GM19468 (cell line): ENCODE data around the gene C2CD2.
"Not testable (repeated sequence)": the region's sequence is repeated elsewhere in the genome, so short reads cannot be mapped to it uniquely, and the experiment has no call there.

Experiments
- ATAC-seq: cut with Tn5 transposase; IDR thresholded peaks from one replicate; pipeline ENCODE4 v1.9.1; 2021; ENCODE audit warnings: mild to moderate bottlenecking, moderate library complexity, moderate number of reproducible peaks; ENCODE audit not compliant: unreplicated experiment; ENCODE audit errors: extremely low read depth

C2CD2 gene

GRCh38 chr21:41959697-41960096 lies 5.9 kb upstream of the C2CD2 start:
- not testable (repeated sequence) for ATAC-seq

- no peak for ATAC-seq
These were observed 5.2 kb upstream of the C2CD2 start for GRCh38 chr21:41958886-41959563.

- ATAC-seq: no peak
These were observed 4.4 kb upstream of the C2CD2 start for GRCh38 chr21:41957991-41958766.

DNA sequence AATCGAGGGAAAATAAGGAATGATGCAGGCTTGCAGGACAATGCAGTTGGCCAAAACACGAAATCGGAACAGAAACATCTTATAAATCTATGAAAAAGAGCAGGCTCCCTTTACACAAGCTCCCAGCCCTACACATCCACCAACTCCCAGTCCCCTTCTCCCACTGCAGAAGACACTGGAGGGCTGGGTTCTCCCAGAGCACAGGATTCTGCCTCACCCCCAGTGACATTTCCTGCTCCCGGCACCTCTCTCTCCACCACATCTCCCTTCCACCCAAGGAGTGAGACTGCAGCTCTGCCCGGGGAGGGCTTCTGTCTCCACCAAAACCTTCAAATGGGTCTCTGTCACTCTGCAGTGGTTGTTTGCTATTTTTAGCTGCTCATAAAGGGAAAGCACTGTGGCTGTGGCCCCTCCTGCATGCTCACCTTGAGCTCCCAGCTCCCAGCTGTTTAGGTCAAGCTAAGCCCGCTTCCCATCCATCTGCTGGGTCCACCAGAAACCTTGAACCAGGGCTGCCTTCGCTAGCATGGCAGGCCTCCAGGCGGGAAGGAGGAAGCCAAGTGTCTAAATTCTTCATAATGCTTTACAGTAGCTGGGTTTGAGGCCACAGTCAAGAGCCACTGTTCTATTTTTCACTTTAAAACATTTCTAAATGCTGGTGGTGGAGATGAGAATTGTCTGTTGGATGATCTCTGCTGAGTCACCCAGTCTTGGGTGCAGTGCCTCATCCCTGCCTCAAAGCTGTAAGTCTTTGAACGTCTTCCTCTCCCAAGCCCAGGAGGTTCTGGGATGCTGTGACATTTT lies 3.3 kb upstream of the C2CD2 start:
- ATAC-seq: no peak

GRCh38 chr21:41955516-41955915 lies 1.7 kb upstream of the C2CD2 start:
- no peak for ATAC-seq

DNA sequence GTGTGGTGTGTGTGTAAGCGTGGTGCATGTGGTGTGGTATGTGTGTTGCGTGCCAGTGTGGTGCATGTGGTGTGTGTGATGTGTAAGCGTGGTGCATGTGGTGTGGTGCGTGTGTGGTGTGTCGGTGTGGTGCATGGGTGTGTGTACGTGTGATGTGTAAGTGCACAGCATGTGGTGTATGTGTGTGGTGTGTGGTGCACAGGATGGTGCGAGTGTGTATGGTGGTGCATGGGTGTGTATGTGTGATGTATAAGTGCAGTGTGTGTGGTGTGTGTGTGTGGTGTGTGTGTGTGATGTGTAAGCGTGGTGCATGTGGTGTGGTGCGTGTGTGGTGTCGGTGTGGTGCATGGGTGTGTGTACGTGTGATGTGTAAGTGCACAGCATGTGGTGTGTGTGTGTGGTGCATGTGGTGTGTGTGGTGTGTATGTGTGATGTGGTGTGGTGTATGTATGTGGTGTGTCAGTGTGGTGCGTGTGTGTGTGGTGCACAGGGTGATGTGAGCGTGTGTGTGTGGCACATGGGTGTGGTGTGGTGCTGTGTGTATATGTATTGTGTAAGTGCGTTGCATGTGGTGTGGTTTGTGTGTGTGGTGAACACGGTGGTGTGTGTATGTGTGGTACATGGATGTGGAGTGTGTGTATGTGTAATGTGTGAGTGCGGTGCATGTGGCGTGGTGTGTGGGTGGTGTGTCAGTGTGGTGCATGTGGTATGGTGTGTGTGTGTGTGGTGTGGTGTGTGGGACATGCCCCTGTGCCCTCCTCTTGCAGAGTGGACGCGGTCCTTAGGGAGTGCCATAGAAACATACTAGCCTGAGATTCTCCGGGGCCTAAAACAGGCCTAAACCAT lies 1.1 kb upstream of the C2CD2 start:
- ATAC-seq: no peak

DNA sequence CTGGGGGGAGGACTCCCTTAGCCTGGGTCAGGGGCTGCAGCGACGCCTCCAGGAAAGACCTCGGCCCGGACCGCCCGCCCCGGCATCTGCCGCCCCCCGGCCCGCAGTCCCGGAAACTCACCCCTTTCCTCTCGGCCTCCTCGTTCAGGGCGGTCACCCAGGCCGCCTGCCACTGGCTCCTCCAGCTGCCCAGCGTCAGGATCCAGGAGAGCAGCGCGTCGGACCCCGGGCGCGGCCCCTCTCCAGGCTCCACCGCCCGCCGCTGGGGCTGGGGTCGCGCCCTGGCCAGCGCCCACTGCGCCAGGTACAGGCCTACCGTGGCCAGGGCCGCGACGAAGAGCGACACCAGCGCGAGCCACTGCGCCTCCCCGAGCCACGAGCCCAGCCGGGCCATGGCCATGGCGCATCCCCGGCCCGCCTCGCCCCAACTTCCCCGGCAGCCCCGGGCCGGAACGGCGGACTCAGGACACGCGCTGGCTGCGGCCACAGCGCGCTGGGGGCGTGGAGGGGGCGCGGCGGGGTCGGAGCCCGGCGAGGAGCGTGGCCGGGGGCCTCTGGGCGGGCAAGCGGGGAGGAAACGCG lies 478 bp downstream of the C2CD2 start:
- ATAC-seq: no peak

DNA sequence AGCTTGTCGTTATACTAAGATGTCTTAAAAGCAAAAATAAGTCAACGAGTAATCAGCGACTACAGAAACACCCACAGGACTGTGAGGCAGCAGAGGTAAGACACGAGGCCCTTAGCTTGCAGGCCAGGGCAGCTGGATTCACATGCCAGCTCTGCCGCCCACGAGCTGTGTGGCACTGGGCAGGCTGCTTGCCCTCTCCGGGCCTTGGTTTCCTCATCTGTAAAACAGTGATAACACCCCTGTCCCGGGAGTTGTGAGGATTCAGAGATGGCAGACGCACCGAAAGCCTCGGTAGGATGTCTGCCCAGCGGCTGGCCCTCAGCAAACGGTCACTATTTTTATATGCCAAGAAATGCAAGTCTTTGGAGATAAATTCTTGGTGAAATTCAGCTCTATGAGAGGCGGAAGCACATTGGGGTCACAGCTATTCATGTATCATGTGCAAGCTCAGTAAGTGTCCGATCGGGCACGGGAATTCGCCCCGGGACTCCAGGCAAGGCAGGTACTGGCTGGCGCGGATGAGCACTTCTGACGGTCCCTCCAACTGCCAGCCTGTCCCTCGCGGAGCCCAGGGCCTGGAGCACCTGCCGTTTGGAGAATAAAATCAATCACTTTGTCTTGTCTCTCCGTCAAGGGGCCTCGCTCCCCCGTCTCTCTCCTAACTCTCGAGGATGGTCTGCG lies 1.1 kb downstream of the C2CD2 start:
- ATAC-seq: no peak

- ATAC-seq: no peak
These were observed 1.8 kb downstream of the C2CD2 start for GRCh38 chr21:41951876-41952567.

DNA sequence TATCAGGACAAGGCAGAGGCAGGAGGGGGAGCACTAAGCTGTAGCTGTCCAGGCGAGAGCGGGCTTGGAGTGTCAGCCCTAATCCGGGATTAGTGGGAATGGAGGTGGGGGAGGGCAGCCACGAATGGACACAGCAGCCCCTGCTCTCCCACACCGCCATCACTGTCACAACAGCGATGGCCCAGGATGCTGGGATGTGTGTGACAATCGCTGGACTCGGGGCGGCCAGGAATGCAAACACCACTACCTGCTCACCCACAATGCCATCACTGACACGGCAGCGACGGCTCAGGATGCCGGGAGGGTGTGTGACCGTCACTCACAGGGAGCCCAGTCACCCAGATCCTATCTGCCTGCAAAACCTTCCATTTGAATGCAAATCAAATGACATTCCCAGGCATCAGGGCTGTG lies 2.9 kb downstream of the C2CD2 start:
- ATAC-seq: no peak

DNA sequence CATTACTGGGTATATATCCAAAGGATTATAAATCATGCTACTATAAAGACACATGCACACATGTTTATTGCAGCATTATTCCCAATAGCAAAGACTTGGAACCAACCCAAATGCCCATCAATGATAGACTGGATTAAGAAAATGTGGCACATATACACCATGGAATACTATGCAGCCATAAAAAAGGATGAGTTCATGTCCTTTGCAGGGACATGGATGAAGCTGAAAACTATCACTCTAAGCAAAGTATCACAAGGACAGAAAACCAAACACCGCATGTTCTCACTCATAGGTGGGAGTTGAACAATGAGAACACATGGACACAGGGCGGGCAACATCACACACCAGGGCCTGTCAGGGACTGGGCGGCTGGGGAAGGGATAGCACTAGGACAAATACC lies 4.2 kb downstream of the C2CD2 start:
- ATAC-seq: not testable (repeated sequence)

DNA sequence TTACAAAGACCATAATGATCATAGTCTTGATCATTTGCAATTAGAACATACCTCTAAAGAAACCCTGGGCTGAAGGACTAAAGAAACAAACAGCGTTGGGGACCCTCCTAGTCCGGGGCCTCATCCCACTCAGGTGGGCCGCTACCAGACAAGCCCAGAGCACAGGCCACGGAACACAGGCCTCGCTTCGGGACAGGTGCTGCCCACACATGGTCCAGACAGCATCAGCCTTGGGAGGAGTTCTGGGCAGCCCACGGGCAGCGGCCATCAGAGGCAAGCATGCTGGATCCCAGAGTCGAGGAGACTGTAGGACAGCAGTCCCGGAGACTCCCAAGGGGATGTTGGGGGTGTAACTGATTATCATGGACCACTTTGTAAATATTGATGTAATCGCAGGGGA lies 4.9 kb downstream of the C2CD2 start:
- ATAC-seq: no peak

DNA sequence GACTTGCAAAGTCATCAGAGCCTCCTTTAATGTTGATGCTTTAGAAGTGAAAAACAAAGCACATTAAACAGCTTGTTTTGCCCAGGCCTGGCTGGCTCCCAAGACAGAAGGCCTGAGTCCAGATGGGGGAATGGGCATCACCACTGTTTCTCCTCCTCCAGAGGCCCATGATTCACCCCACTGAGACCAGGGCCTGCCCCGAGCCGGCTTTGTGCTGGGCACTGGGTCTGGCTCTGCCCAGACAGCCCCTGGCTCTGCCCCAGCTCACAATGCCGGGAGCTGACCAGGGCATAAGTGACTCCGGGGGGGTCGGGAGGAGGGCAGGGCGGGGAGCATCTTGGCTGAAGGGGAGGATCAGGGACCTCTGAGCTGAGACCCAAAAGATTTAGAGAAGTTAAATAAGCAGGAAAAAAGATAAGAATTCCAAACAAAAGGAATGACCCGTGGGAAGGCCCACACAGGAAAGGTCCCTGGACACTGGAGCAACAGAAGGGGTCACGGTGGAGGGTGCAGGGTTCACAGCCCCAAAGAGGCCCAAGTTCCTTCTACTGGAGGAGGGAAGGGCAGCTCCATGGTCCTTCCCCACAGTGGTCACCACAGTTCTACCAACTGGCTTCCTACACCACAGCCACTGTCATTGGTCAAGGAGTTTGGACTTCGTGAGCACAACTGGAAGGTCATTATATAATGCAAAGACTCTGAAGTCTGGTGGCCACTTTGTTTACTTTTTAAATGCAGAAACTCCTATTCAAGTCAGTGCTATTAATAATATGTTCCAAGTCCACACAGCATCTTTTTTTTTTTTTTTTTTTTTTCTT lies 5.5 kb downstream of the C2CD2 start:
- ATAC-seq: no peak

- no peak for ATAC-seq
These were observed 7.8 kb downstream of the C2CD2 start for GRCh38 chr21:41945982-41946381.

GRCh38 chr21:41943851-41944250 lies 10.0 kb downstream of the C2CD2 start:
- ATAC-seq: no peak

DNA sequence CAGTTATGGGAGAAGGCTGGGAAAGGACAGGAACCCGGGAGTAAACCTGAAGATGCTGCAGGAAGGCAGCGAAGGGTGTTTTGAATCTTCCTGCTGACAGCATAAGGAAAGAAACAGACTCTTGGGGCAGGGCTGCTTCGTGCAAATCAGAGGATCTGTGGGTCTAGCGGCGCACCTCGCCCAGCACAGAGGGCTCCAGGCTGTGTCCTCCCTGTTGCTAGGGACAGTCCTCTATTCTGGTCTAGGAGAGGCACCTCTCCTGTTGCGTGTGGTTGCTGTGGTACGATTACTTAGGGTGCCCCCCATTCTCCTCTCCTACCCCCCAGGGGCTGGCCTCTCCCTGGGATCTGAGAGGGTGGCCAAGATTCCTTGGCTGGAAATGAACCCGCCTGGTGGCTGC lies 11.4 kb downstream of the C2CD2 start:
- no peak for ATAC-seq

GRCh38 chr21:41941941-41942340 lies 11.9 kb downstream of the C2CD2 start:
- ATAC-seq: no peak

GRCh38 chr21:41940431-41940830 lies 13.4 kb downstream of the C2CD2 start:
- no peak for ATAC-seq
